ENCODE data around the gene OR10H2. TPM values are rescaled to one million over a fixed set of nuclear protein-coding genes. Genes with fewer than 3 reads are reported as not detected.

The OR10H2 gene
- total and polyA plus RNA-seq, 12 donors: not detected

- Histone ChIP-seq H3K4me3 (no peak overlapping the region), H3K9me3 (peaks cover 0 to 7% (median 0%) of the 10 kb centered on the region in 11 donors), H3K36me3 (no peaks in the 10 kb centered on the region), H3K4me1 (peaks cover 0 to 6% (median 0%) of the 10 kb centered on the region in 9 donors), H3K27ac (no peak overlapping the region), H3K27me3 (peaks cover 0 to 5% (median 0%) of the 10 kb centered on the region in 7 donors)
- intact Hi-C loops (cut with DNase I): loop anchor here in 1 of 10 donors (5.0 kb wide), 1 partner anchor 48 kb away; no protein-coding TSS in a partner anchor
- WGBS, 2 donors: 57 to 63% methylated on average over 6 of the region's 6 CpGs
- ATAC-seq (no peak), DNase-seq (no peak)
- TF ChIP-seq, protein P1, sequence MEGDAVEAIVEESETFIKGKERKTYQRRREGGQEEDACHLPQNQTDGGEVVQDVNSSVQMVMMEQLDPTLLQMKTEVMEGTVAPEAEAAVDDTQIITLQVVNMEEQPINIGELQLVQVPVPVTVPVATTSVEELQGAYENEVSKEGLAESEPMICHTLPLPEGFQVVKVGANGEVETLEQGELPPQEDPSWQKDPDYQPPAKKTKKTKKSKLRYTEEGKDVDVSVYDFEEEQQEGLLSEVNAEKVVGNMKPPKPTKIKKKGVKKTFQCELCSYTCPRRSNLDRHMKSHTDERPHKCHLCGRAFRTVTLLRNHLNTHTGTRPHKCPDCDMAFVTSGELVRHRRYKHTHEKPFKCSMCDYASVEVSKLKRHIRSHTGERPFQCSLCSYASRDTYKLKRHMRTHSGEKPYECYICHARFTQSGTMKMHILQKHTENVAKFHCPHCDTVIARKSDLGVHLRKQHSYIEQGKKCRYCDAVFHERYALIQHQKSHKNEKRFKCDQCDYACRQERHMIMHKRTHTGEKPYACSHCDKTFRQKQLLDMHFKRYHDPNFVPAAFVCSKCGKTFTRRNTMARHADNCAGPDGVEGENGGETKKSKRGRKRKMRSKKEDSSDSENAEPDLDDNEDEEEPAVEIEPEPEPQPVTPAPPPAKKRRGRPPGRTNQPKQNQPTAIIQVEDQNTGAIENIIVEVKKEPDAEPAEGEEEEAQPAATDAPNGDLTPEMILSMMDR (IDR thresholded peaks at IDR 0.05): no peak
Measured at GRCh38 chr19:15733895-15734294, 6.1 kb downstream of the OR10H2 start.

DNA sequence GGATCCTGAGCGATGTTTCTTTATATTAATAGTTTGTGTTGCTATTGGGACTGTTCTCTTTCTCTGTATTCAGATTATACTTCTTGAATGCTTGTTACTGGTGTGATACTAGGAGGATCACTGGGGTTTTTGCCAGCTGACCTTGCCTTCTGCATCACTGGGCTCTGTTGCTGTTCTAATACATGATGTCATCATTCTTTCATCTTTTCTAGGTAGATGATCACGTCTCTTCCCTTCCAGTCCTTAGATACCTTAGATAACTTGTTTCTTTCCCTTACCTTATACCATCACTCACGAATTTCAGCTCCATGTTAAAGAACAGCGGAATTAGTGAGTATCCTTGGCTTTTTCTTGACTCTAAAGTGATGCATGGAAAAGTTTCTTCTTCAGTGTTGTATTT, 9.9 kb downstream of the OR10H2 start, which contains the start of gene OR10H3:
TSS of gene OR10H3 (plus strand) at position 264 of the 400 bp plus-strand sequence. CDS start 3,408 bp downstream, outside the sequence.
- no peak within 1 kb of the TSS for H3K27ac ChIP-seq
- WGBS, 2 donors: 55 to 66% methylated on average over 4 of the region's 4 CpGs

DNA sequence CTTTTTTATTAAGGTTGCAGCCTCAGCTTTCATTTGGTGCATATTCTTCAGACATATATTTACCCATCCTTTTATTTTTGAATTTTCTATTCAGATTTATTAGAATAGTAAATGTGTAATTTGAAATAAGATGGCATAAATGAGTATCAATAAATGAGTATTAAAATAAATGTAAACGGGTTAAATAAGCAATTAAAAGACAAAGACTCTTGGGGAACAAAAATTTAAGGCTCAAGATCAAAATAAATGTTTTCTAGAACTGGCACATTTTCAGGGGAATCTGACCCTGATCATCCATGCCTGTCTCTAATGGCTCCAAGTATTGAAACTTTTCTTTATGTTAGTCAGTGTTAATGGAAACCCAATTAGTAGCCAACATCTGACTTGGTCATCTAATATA, 13.0 kb downstream of the OR10H2 start:
- Histone ChIP-seq H3K27me3 (peaks cover 0 to 16% (median 3%) of the 10 kb centered on the region in 7 donors), H3K4me3 (no peak overlapping the region), H3K4me1 (no peaks in the 10 kb centered on the region), H3K9me3 (peaks cover 0 to 25% (median 16%) of the 10 kb centered on the region in 11 donors), H3K36me3 (no peaks in the 10 kb centered on the region), H3K27ac (no peak overlapping the region)
- DNase-seq: no peak
- ATAC-seq: no peak
- intact Hi-C loops (cut with DNase I): no loop called here
- TF ChIP-seq, protein P1 (IDR thresholded peaks at IDR 0.05): no peak
- WGBS, 2 donors: 61 to 64% methylated on average over 1 of the region's 1 CpG

More for the DNA sequence above, 9.9 kb downstream of the OR10H2 start, which contains the start of gene OR10H3:
- TF ChIP-seq, protein P1 (IDR thresholded peaks at IDR 0.05): no peak
- Histone ChIP-seq H3K9me3 (peaks cover 0 to 25% (median 16%) of the 10 kb centered on the region in 11 donors), H3K36me3 (no peaks in the 10 kb centered on the region), H3K4me1 (peaks cover 0 to 4% (median 0%) of the 10 kb centered on the region in 9 donors), H3K4me3 (no peak within 1 kb of the TSS), H3K27me3 (peaks cover 0 to 5% (median 0%) of the 10 kb centered on the region in 7 donors)
- ATAC-seq (no peak), DNase-seq (no peak)
- intact Hi-C loops (cut with DNase I): no loop called here

- Histone ChIP-seq H3K27ac (no peak overlapping the region), H3K27me3 (peaks cover 0 to 77% (median 26%) of the 10 kb centered on the region in 7 donors), H3K9me3 (peaks cover 0 to 6% (median 0%) of the 10 kb centered on the region in 11 donors), H3K36me3 (no peaks in the 10 kb centered on the region), H3K4me1 (no peaks in the 10 kb centered on the region), H3K4me3 (no peak overlapping the region)
- WGBS, 2 donors: 86 to 91% methylated on average over 2 of the region's 2 CpGs
- intact Hi-C loops (cut with DNase I): no loop called here
- TF ChIP-seq, protein P1 (IDR thresholded peaks at IDR 0.05): no peak
- DNase-seq (no peak), ATAC-seq (no peak)
Measured at GRCh38 chr19:15748239-15748638, 20.4 kb downstream of the OR10H2 start.
